ENCODE results near the gene DNMT3A.

DNMT3A gene

DNA sequence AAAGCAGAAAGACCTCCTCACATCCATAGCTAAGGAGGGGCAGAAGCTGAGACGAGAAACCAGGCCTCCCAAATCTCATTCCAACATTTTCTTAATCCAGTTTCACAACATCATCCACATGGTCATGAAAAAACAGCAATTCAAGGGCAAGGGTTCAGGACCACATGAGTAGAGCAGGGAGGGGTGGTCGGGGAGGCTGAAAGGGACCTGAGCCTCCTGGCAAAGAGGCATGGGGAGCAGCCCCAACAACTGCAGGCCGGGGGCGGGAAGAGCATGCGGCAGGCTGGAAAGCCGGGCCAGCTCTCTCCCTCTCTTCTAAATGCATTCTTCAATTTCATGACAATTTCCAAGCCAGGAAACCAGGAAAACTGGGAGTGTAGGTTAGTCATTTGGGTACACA, 76.7 kb downstream of the DNMT3A start:
- H3K9ac ChIP-seq (ENCODE audit: low read depth, low read length) = no peak overlapping the region
- DNase-seq (no peak), ATAC-seq (ENCODE audit: insufficient read depth, low read depth) (no peak)
- H3K9me3 ChIP-seq (ENCODE audit: insufficient read depth, low read length, severe bottlenecking) = no peaks in the 10 kb centered on the region
- no peak overlapping the region for H3K4me2 ChIP-seq (ENCODE audit: insufficient read depth, low read length)
- no peaks in the 10 kb centered on the region for H3K79me2 ChIP-seq (ENCODE audit: insufficient read depth, low read length)
- H3K4me3 ChIP-seq (ENCODE audit: low read depth in 1 of 2, low read length in 2 of 2) = no peak overlapping the region
- no peaks in the 10 kb centered on the region for H3K27me3 ChIP-seq (ENCODE audit: insufficient read depth, low read length, poor library complexity)
- H3K36me3 ChIP-seq (ENCODE audit: insufficient read depth, low read length) = peaks cover 49% of the 10 kb centered on the region
- TF ChIP-seq CTCF (IDR thresholded peaks at IDR 0.05; ENCODE audit: borderline replicate concordance, extremely low read depth, low read length, poor library complexity, severe bottlenecking) (no peak), EZH2 (IDR thresholded peaks at IDR 0.05; ENCODE audit: borderline replicate concordance, low read depth, low read length, severe bottlenecking) (no peak)
- no peak overlapping the region for H2AFZ ChIP-seq (ENCODE audit: low read depth, low read length)
- H3K27ac ChIP-seq (ENCODE audit: low read length) = no peak overlapping the region
- H4K20me1 ChIP-seq (ENCODE audit: insufficient read depth, low read length) = no peaks in the 10 kb centered on the region
- H3K4me1 ChIP-seq (ENCODE audit: insufficient read depth, low read length) = no peaks in the 10 kb centered on the region

DNA sequence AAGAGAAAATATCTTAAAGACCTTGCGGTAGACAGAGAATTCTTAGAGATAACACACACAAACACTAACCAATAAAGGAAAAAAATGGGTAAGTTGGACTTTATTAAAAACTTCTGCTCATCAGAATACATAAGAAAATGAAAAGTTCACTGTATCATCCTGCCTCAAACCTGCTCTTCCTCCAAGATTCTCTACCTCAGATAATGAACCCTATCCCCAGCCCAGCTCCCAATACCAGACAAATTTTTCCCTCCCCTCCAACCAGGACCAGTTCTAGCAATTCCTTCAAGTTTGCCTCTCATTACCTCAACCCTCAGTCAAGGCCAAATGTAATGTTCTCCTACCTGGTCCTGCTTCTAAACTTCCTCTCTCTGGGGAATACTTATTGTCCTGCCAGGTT, 79.4 kb downstream of the DNMT3A start:
- H3K27me3 ChIP-seq (ENCODE audit: insufficient read depth, low read length, poor library complexity) = no peaks in the 10 kb centered on the region
- ATAC-seq (ENCODE audit: insufficient read depth, low read depth) (no peak), DNase-seq (no peak)
- H3K4me2 ChIP-seq (ENCODE audit: insufficient read depth, low read length) = no peak overlapping the region
- no peak overlapping the region for H3K9ac ChIP-seq (ENCODE audit: low read depth, low read length)
- TF ChIP-seq CTCF (IDR thresholded peaks at IDR 0.05; ENCODE audit: borderline replicate concordance, extremely low read depth, low read length, poor library complexity, severe bottlenecking) (no peak), EZH2 (IDR thresholded peaks at IDR 0.05; ENCODE audit: borderline replicate concordance, low read depth, low read length, severe bottlenecking) (no peak)
- no peaks in the 10 kb centered on the region for H4K20me1 ChIP-seq (ENCODE audit: insufficient read depth, low read length)
- no peaks in the 10 kb centered on the region for H3K4me1 ChIP-seq (ENCODE audit: insufficient read depth, low read length)
- H3K36me3 ChIP-seq (ENCODE audit: insufficient read depth, low read length) = peaks cover 39% of the 10 kb centered on the region
- H3K79me2 ChIP-seq (ENCODE audit: insufficient read depth, low read length) = no peaks in the 10 kb centered on the region
- H3K4me3 ChIP-seq (ENCODE audit: low read depth in 1 of 2, low read length in 2 of 2) = no peak overlapping the region
- H3K27ac ChIP-seq (ENCODE audit: low read length) = no peak overlapping the region
- H2AFZ ChIP-seq (ENCODE audit: low read depth, low read length) = no peak overlapping the region
- H3K9me3 ChIP-seq (ENCODE audit: insufficient read depth, low read length, severe bottlenecking) = no peaks in the 10 kb centered on the region

GRCh38 chr2:25259737-25260124, 82.0 kb downstream of the DNMT3A start:
- no peak overlapping the region for H3K9ac ChIP-seq (ENCODE audit: low read depth, low read length)
- no peak for DNase-seq

More at GRCh38 chr2:25259737-25260124, 82.0 kb downstream of the DNMT3A start:
- Histone ChIP-seq H3K27ac (ENCODE audit: low read length) (no peak overlapping the region), H3K27me3 (ENCODE audit: insufficient read depth, low read length, poor library complexity) (no peaks in the 10 kb centered on the region), H3K36me3 (ENCODE audit: insufficient read depth, low read length) (peaks cover 55% of the 10 kb centered on the region), H3K4me1 (ENCODE audit: insufficient read depth, low read length) (no peaks in the 10 kb centered on the region), H3K4me3 (ENCODE audit: low read depth in 1 of 2, low read length in 2 of 2) (no peak overlapping the region), H3K79me2 (ENCODE audit: insufficient read depth, low read length) (no peaks in the 10 kb centered on the region), H3K4me2 (ENCODE audit: insufficient read depth, low read length) (no peak overlapping the region), H4K20me1 (ENCODE audit: insufficient read depth, low read length) (no peaks in the 10 kb centered on the region), H2AFZ (ENCODE audit: low read depth, low read length) (no peak overlapping the region), H3K9me3 (ENCODE audit: insufficient read depth, low read length, severe bottlenecking) (no peaks in the 10 kb centered on the region)
- no peak for ATAC-seq (ENCODE audit: insufficient read depth, low read depth)
- no peak for TF ChIP-seq EZH2 (IDR thresholded peaks at IDR 0.05; ENCODE audit: borderline replicate concordance, low read depth, low read length, severe bottlenecking)
- no peak for TF ChIP-seq CTCF (IDR thresholded peaks at IDR 0.05; ENCODE audit: borderline replicate concordance, extremely low read depth, low read length, poor library complexity, severe bottlenecking)

Data from DND-41 (cell line).